ENCODE data around the gene ASPN. TPM values are rescaled to one million over a fixed set of nuclear protein-coding genes. Genes with fewer than 3 reads are reported as not detected.

The ASPN gene
- total and polyA plus RNA-seq, 2 of the 13 experiments (the other 11 are each of a cell fraction or from before 2014, with no cell fraction given) = not detected

- peaks cover 7% of the 10 kb centered on the region; the same call in 1 of the 2 replicates for H3K4me1 ChIP-seq (ENCODE audit: insufficient read depth, low read length)
- DNase-seq (ENCODE audit: low spot score) (no peak), FAIRE-seq (no peak), ATAC-seq (no peak)
- CTCF ChIA-PET (ENCODE audit: low intra/inter-chr PET ratio, low total read pairs) = no interaction called here
- H3K4me3 ChIP-seq (replicated peaks in 1 of 3; ENCODE audit: insufficient read depth in 1 of 3, low read depth in 2 of 3, low read length in 3 of 3) = no peak overlapping the region
- H3K36me3 ChIP-seq (replicated peaks in 1 of 2; ENCODE audit: control insufficient read depth in 1 of 2, insufficient read depth in 2 of 2, low read length in 2 of 2) = no peaks in the 10 kb centered on the region
- H3K79me2 ChIP-seq (ENCODE audit: insufficient read depth, low read length) = no peaks in the 10 kb centered on the region
- H3K9me3 ChIP-seq (ENCODE audit: low read length) = no peaks in the 10 kb centered on the region
- in situ Hi-C loops (cut with HindIII; ENCODE audit: extremely low pct_ligation_motif_present, low pct_unique_long_range_greater_than_20kb) (no loop called here), intact Hi-C loops (cut with micrococcal nuclease; ENCODE audit: unreplicated experiment) (no loop called here)
- no TSS peak for BruUV-seq (replicated peaks)
- no peak for TF ChIP-seq HOXD1 (CRISPR knock-in tag; IDR thresholded peaks at IDR 0.05)
- TF ChIP-seq ZNF331 (CRISPR knock-in tag; IDR thresholded peaks at IDR 0.05) = no peak
- TF ChIP-seq GFI1 (CRISPR knock-in tag; IDR thresholded peaks at IDR 0.05; ENCODE audit: borderline replicate concordance) = no peak
- TF ChIP-seq TERF1 (CRISPR knock-in tag; IDR thresholded peaks at IDR 0.05) = no peak
- no peak for TF ChIP-seq ETV6 (CRISPR knock-in tag; conservative IDR thresholded peaks at IDR 0.05)
- TF ChIP-seq NFKBIZ (CRISPR knock-in tag; IDR thresholded peaks at IDR 0.05) = no peak
- H2AFZ ChIP-seq (ENCODE audit: low read length) = no peak overlapping the region
- no peak overlapping the region for H3K9ac ChIP-seq (ENCODE audit: insufficient read depth, low read depth, low read length)
- POLR2A ChIA-PET = no interaction called here
- 90% methylated on average over 4 of the region's 4 CpGs for whole genome bisulfite sequencing (ENCODE audit: low lambda C conversion rate)
- no peaks in the 10 kb centered on the region for H4K20me1 ChIP-seq (ENCODE audit: insufficient read depth, low read length)
- no peak overlapping the region for H3K4me2 ChIP-seq (ENCODE audit: low read depth, low read length)
- no peaks in the 10 kb centered on the region for H3K27me3 ChIP-seq (ENCODE audit: control insufficient read depth in 1 of 2, insufficient read depth in 2 of 2, low read length in 2 of 2)
- no peak overlapping the region for H3K27ac ChIP-seq (ENCODE audit: extremely low read length, insufficient read depth, low read length)
Measured at GRCh38 chr9:92527832-92528521, 45.7 kb upstream of the ASPN start.

GRCh38 chr9:92527291-92527828 lies 45.1 kb upstream of the ASPN start:
- POLR2A ChIA-PET = no interaction called here
- DNase-seq (ENCODE audit: low spot score) (no peak), FAIRE-seq (no peak), ATAC-seq (no peak)
- H2AFZ ChIP-seq (ENCODE audit: low read length) = no peak overlapping the region
- no peaks in the 10 kb centered on the region for H3K9me3 ChIP-seq (ENCODE audit: low read length)
- WGBS (ENCODE audit: low lambda C conversion rate) = 94% methylated on average over 2 of the region's 2 CpGs
- CTCF ChIA-PET (ENCODE audit: low intra/inter-chr PET ratio, low total read pairs) = no interaction called here
- no TSS peak for BruUV-seq (replicated peaks)
- H3K4me1 ChIP-seq (ENCODE audit: insufficient read depth, low read length) = peaks cover 13% of the 10 kb centered on the region
- no peak overlapping the region for H3K27ac ChIP-seq (ENCODE audit: extremely low read length, insufficient read depth, low read length)
- no peak overlapping the region for H3K4me3 ChIP-seq (replicated peaks in 1 of 3; ENCODE audit: insufficient read depth in 1 of 3, low read depth in 2 of 3, low read length in 3 of 3)
- in situ Hi-C loops (cut with HindIII; ENCODE audit: extremely low pct_ligation_motif_present, low pct_unique_long_range_greater_than_20kb) = no loop called here
- H3K36me3 ChIP-seq (replicated peaks in 1 of 2; ENCODE audit: control insufficient read depth in 1 of 2, insufficient read depth in 2 of 2, low read length in 2 of 2) = no peaks in the 10 kb centered on the region
- no peaks in the 10 kb centered on the region for H3K27me3 ChIP-seq (ENCODE audit: control insufficient read depth in 1 of 2, insufficient read depth in 2 of 2, low read length in 2 of 2)
- no peak overlapping the region for H3K4me2 ChIP-seq (ENCODE audit: low read depth, low read length)
- H3K9ac ChIP-seq (ENCODE audit: insufficient read depth, low read depth, low read length) = no peak overlapping the region
- intact Hi-C loops (cut with micrococcal nuclease; ENCODE audit: unreplicated experiment) = no loop called here
- H4K20me1 ChIP-seq (ENCODE audit: insufficient read depth, low read length) = no peaks in the 10 kb centered on the region
- no peaks in the 10 kb centered on the region for H3K79me2 ChIP-seq (ENCODE audit: insufficient read depth, low read length)
- TF ChIP-seq, protein P1, sequence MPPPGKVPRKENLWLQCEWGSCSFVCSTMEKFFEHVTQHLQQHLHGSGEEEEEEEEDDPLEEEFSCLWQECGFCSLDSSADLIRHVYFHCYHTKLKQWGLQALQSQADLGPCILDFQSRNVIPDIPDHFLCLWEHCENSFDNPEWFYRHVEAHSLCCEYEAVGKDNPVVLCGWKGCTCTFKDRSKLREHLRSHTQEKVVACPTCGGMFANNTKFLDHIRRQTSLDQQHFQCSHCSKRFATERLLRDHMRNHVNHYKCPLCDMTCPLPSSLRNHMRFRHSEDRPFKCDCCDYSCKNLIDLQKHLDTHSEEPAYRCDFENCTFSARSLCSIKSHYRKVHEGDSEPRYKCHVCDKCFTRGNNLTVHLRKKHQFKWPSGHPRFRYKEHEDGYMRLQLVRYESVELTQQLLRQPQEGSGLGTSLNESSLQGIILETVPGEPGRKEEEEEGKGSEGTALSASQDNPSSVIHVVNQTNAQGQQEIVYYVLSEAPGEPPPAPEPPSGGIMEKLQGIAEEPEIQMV (CRISPR knock-in tag; IDR thresholded peaks at IDR 0.05; ENCODE audit: low read depth) = no peak
- no peak for TF ChIP-seq ZNF788 (CRISPR knock-in tag; IDR thresholded peaks at IDR 0.05; ENCODE audit: borderline replicate concordance)
- TF ChIP-seq, protein P2, sequence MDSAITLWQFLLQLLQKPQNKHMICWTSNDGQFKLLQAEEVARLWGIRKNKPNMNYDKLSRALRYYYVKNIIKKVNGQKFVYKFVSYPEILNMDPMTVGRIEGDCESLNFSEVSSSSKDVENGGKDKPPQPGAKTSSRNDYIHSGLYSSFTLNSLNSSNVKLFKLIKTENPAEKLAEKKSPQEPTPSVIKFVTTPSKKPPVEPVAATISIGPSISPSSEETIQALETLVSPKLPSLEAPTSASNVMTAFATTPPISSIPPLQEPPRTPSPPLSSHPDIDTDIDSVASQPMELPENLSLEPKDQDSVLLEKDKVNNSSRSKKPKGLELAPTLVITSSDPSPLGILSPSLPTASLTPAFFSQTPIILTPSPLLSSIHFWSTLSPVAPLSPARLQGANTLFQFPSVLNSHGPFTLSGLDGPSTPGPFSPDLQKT (CRISPR knock-in tag; IDR thresholded peaks at IDR 0.05; ENCODE audit: borderline replicate concordance) = no peak
- TF ChIP-seq ZNF879 (CRISPR knock-in tag; IDR thresholded peaks at IDR 0.05) = no peak
- TF ChIP-seq ZNF383 (CRISPR knock-in tag; IDR thresholded peaks at IDR 0.05; ENCODE audit: borderline replicate concordance) = no peak
- no peak for TF ChIP-seq ATF5 (CRISPR knock-in tag; IDR thresholded peaks at IDR 0.05; ENCODE audit: low read depth)
- no peak for TF ChIP-seq ZNF414 (CRISPR knock-in tag; IDR thresholded peaks at IDR 0.05)

All from HepG2 (cell line).